Measurements from ENCODE around the gene HAGHL.

- TF ChIP-seq, protein P1, sequence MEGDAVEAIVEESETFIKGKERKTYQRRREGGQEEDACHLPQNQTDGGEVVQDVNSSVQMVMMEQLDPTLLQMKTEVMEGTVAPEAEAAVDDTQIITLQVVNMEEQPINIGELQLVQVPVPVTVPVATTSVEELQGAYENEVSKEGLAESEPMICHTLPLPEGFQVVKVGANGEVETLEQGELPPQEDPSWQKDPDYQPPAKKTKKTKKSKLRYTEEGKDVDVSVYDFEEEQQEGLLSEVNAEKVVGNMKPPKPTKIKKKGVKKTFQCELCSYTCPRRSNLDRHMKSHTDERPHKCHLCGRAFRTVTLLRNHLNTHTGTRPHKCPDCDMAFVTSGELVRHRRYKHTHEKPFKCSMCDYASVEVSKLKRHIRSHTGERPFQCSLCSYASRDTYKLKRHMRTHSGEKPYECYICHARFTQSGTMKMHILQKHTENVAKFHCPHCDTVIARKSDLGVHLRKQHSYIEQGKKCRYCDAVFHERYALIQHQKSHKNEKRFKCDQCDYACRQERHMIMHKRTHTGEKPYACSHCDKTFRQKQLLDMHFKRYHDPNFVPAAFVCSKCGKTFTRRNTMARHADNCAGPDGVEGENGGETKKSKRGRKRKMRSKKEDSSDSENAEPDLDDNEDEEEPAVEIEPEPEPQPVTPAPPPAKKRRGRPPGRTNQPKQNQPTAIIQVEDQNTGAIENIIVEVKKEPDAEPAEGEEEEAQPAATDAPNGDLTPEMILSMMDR (IDR thresholded peaks at IDR 0.05; ENCODE audit: low read length): no peak
- TF ChIP-seq EZH2 (IDR thresholded peaks at IDR 0.05; ENCODE audit: borderline replicate concordance, low read length): no peak
Measured at GRCh38 chr16:778909-779527, 52.1 kb downstream of the HAGHL start.

All from OCI-LY1 (cell line).